NCI-H2227 (cell line): ENCODE measurements around the gene FARP1.

Experiments used
- DNase-seq: peaks from one replicate; lab custom pipeline; 2025; ENCODE audit not compliant: unreplicated experiment; lab: John Stamatoyannopoulos, UW

Gene FARP1

GRCh38 chr13:98493042-98493712 is 350.3 kb downstream of the FARP1 start:
- no peak for DNase-seq

GRCh38 chr13:98494769-98495168 is 351.9 kb downstream of the FARP1 start:
- no peak for DNase-seq

GRCh38 chr13:98495627-98496478 is 353.0 kb downstream of the FARP1 start:
- peak; percentile 9 for DNase-seq

- DNase-seq: no peak
Measured at GRCh38 chr13:98496479-98496791, 353.5 kb downstream of the FARP1 start.

GRCh38 chr13:98496966-98497365 is 354.1 kb downstream of the FARP1 start:
- no peak for DNase-seq

GRCh38 chr13:98500963-98501421 is 358.1 kb downstream of the FARP1 start:
- DNase-seq: no peak

GRCh38 chr13:98503175-98504028 is 360.5 kb downstream of the FARP1 start:
- no peak for DNase-seq

GRCh38 chr13:98504029-98504351 is 361.1 kb downstream of the FARP1 start:
- DNase-seq: no peak

GRCh38 chr13:98504371-98504963 is 361.6 kb downstream of the FARP1 start:
- no peak for DNase-seq
